HCEC 1CT (cell line): ENCODE results near the gene MUTYH.

Experiments used
- DNase-seq: peaks from one replicate; pipeline ENCODE4 v3.0.0-alpha.2; 2017

Gene MUTYH

GRCh38 chr1:45348966-45349677 lies 8.9 kb upstream of the MUTYH start:
- DNase-seq: no peak

GRCh38 chr1:45348609-45348965 lies 8.3 kb upstream of the MUTYH start:
- no peak for DNase-seq

GRCh38 chr1:45348020-45348419 lies 7.8 kb upstream of the MUTYH start:
- no peak for DNase-seq

- no peak for DNase-seq
Measured at GRCh38 chr1:45346473-45346872, 6.2 kb upstream of the MUTYH start.

- no peak for DNase-seq
Measured at GRCh38 chr1:45345014-45345413, 4.8 kb upstream of the MUTYH start.

GRCh38 chr1:45344499-45344898 lies 4.3 kb upstream of the MUTYH start:
- no peak for DNase-seq

GRCh38 chr1:45340816-45341466 lies 701 bp upstream of the MUTYH start:
- no peak for DNase-seq

- DNase-seq: no peak
Measured at GRCh38 chr1:45337630-45338325, 2.5 kb downstream of the MUTYH start.

GRCh38 chr1:45335855-45336324 lies 4.3 kb downstream of the MUTYH start:
- DNase-seq: no peak

- no peak for DNase-seq
Measured at GRCh38 chr1:45334308-45335245, 5.7 kb downstream of the MUTYH start.

GRCh38 chr1:45332346-45332720 lies 7.9 kb downstream of the MUTYH start:
- no peak for DNase-seq

- no peak for DNase-seq
Measured at GRCh38 chr1:45331436-45332345, 8.5 kb downstream of the MUTYH start.

- no peak for DNase-seq
Measured at GRCh38 chr1:45329445-45329844, 10.8 kb downstream of the MUTYH start.

GRCh38 chr1:45328680-45329079 lies 11.6 kb downstream of the MUTYH start:
- DNase-seq: no peak

- DNase-seq: no peak
Measured at GRCh38 chr1:45327644-45328515, 12.4 kb downstream of the MUTYH start.

GRCh38 chr1:45326627-45327623 lies 13.3 kb downstream of the MUTYH start, which contains the start of gene HPDL:
Gene HPDL, plus strand, starts transcription at chr1:45326895. Its CDS starts 254 bp downstream, at chr1:45327149.
- no peak for DNase-seq

- DNase-seq: no peak
Measured at GRCh38 chr1:45325851-45326506, 14.3 kb downstream of the MUTYH start.

- DNase-seq: no peak
Measured at GRCh38 chr1:45322486-45323040, 17.7 kb downstream of the MUTYH start.
